Measurements from ENCODE around the gene PP2D1.

- TF ChIP-seq CTCF (IDR thresholded peaks at IDR 0.05; ENCODE audit: control extremely low read depth in 1 of 3, insufficient read depth in 1 of 3, low read depth in 1 of 3, low read length in 3 of 3) = no peak
- no peak for TF ChIP-seq KDM1A (IDR thresholded peaks at IDR 0.05; ENCODE audit: borderline replicate concordance, low read length)
- TF ChIP-seq EZH2 (IDR thresholded peaks at IDR 0.05; ENCODE audit: low read depth, low read length, severe bottlenecking) = no peak
- TF ChIP-seq RAD21 (IDR thresholded peaks at IDR 0.05 in 1 of 2, conservative IDR thresholded peaks at IDR 0.05 in 1 of 2; ENCODE audit: low read depth in 2 of 2, low read length in 2 of 2) = no peak
- no peak for TF ChIP-seq POLR2A (IDR thresholded peaks at IDR 0.05; ENCODE audit: control extremely low read depth in 1 of 2, low read depth in 2 of 2, low read length in 2 of 2)
- TF ChIP-seq BRCA1 (IDR thresholded peaks at IDR 0.05; ENCODE audit: low read depth, low read length) = no peak
- TF ChIP-seq CEBPB (IDR thresholded peaks at IDR 0.05; ENCODE audit: low read depth, low read length) = no peak
- TF ChIP-seq TCF12 (IDR thresholded peaks at IDR 0.05; ENCODE audit: low read depth, low read length) = no peak
- no peak for TF ChIP-seq SAP30 (IDR thresholded peaks at IDR 0.05; ENCODE audit: insufficient read depth, insufficient replicate concordance, low read length)
- no peak for TF ChIP-seq MAFK (IDR thresholded peaks at IDR 0.05; ENCODE audit: low read depth, low read length)
- no peak for TF ChIP-seq POLR2AphosphoS5 (IDR thresholded peaks at IDR 0.05; ENCODE audit: low read depth, low read length)
- no peak for TF ChIP-seq HDAC2 (IDR thresholded peaks at IDR 0.05; ENCODE audit: borderline replicate concordance in 1 of 2, low read depth in 2 of 2, low read length in 2 of 2)
- no peak for TF ChIP-seq MAX (IDR thresholded peaks at IDR 0.05)
Measured at GRCh38 chr3:20057612-20058180, 45.6 kb upstream of the PP2D1 start.

Measured in H1 (cell line).